NT2/D1 (cell line): ENCODE measurements around the gene GLIS1.

Experiments
- DNase-seq: peaks from one replicate; pipeline ENCODE4 v3.0.0-alpha.2; 2011; ENCODE audit warnings: low read depth, low spot score
- H3K27me3 ChIP-seq: 2 replicates; pipeline ENCODE4 v1.6.0; 2011; ENCODE audit warnings: mild to moderate bottlenecking; ENCODE audit not compliant: insufficient read length, insufficient read depth
- H3K36me3 ChIP-seq: 2 replicates; pipeline ENCODE4 v1.6.1; 2011; ENCODE audit warnings: mild to moderate bottlenecking, low read length, mixed read lengths; ENCODE audit not compliant: insufficient read depth, insufficient read length
- H3K4me1 ChIP-seq: 2 replicates; pipeline ENCODE4 v1.5.1; 2011; ENCODE audit not compliant: insufficient read depth, insufficient read length
- H3K4me3 ChIP-seq: 2 replicates; pipeline ENCODE4 v1.5.1; 2011; ENCODE audit warnings: low read depth; ENCODE audit not compliant: insufficient read length
- H3K9ac ChIP-seq: 2 replicates; pipeline ENCODE4 v1.6.0; 2011; ENCODE audit warnings: low read depth; ENCODE audit not compliant: insufficient read length
- H3K9me3 ChIP-seq: 2 replicates; pipeline ENCODE4 v1.5.1; 2011; ENCODE audit warnings: mild to moderate bottlenecking, low read length; ENCODE audit not compliant: insufficient read depth
- SUZ12 ChIP-seq: IDR thresholded peaks from 2 replicates; pipeline ENCODE4 v1.6.1; 2011; ENCODE audit not compliant: insufficient read length, insufficient read depth; ENCODE audit errors: extremely low read depth
- YY1 ChIP-seq: IDR thresholded peaks from 2 replicates; pipeline ENCODE4 v1.6.1; 2011; ENCODE audit not compliant: insufficient read length, insufficient read depth
- ZNF274 ChIP-seq: IDR thresholded peaks from 2 replicates; pipeline ENCODE4 v1.6.1; 2011; ENCODE audit warnings: mild to moderate bottlenecking, low read depth, low read length

Gene GLIS1

GRCh38 chr1:53705446-53706096 lies 33.4 kb downstream of the GLIS1 start:
- Histone ChIP-seq H3K4me3 (no peak overlapping the region), H3K9me3 (no peaks in the 10 kb centered on the region), H3K36me3 (no peaks in the 10 kb centered on the region), H3K27me3 (no peaks in the 10 kb centered on the region), H3K9ac (no peak overlapping the region), H3K4me1 (peaks cover 32% of the 10 kb centered on the region)
- TF ChIP-seq YY1 (no peak), ZNF274 (no peak), SUZ12 (no peak)
- no peak for DNase-seq

- Histone ChIP-seq H3K4me1 (peaks cover 32% of the 10 kb centered on the region), H3K9ac (no peak overlapping the region), H3K4me3 (no peak overlapping the region), H3K36me3 (no peaks in the 10 kb centered on the region), H3K9me3 (no peaks in the 10 kb centered on the region), H3K27me3 (no peaks in the 10 kb centered on the region)
- no peak for DNase-seq
- TF ChIP-seq ZNF274 (no peak), SUZ12 (no peak), YY1 (no peak)
Measured at GRCh38 chr1:53704804-53705445, 34.0 kb downstream of the GLIS1 start.

- H3K4me3 ChIP-seq: no peak overlapping the region
- no peak for DNase-seq
- TF ChIP-seq ZNF274 (no peak), SUZ12 (no peak), YY1 (no peak)
- H3K4me1 ChIP-seq: peaks cover 32% of the 10 kb centered on the region
- H3K9me3 ChIP-seq: no peaks in the 10 kb centered on the region
- no peaks in the 10 kb centered on the region for H3K27me3 ChIP-seq
- H3K36me3 ChIP-seq: no peaks in the 10 kb centered on the region
- H3K9ac ChIP-seq: no peak overlapping the region
Measured at GRCh38 chr1:53704304-53704703, 34.7 kb downstream of the GLIS1 start.

- TF ChIP-seq ZNF274 (no peak), YY1 (no peak), SUZ12 (no peak)
- no peaks in the 10 kb centered on the region for H3K27me3 ChIP-seq
- H3K9ac ChIP-seq: no peak overlapping the region
Measured at GRCh38 chr1:53703174-53703573, 35.8 kb downstream of the GLIS1 start.

GRCh38 chr1:53702341-53702740 lies 36.6 kb downstream of the GLIS1 start:
- no peak for DNase-seq
- Histone ChIP-seq H3K36me3 (no peaks in the 10 kb centered on the region), H3K9ac (no peak overlapping the region), H3K27me3 (no peaks in the 10 kb centered on the region), H3K4me3 (no peak overlapping the region), H3K4me1 (peaks cover 32% of the 10 kb centered on the region), H3K9me3 (no peaks in the 10 kb centered on the region)
- TF ChIP-seq YY1: no peak
- no peak for TF ChIP-seq ZNF274
- TF ChIP-seq SUZ12: no peak

More at GRCh38 chr1:53703174-53703573, 35.8 kb downstream of the GLIS1 start:
- DNase-seq: no peak
- Histone ChIP-seq H3K4me3 (no peak overlapping the region), H3K9me3 (no peaks in the 10 kb centered on the region), H3K36me3 (no peaks in the 10 kb centered on the region), H3K4me1 (peaks cover 32% of the 10 kb centered on the region)

GRCh38 chr1:53700776-53701175 lies 38.2 kb downstream of the GLIS1 start:
- no peak for DNase-seq
- Histone ChIP-seq H3K4me1 (peaks cover 26% of the 10 kb centered on the region), H3K36me3 (no peaks in the 10 kb centered on the region), H3K9ac (no peak overlapping the region), H3K27me3 (no peaks in the 10 kb centered on the region), H3K9me3 (no peaks in the 10 kb centered on the region), H3K4me3 (no peak overlapping the region)
- TF ChIP-seq ZNF274 (no peak), YY1 (no peak), SUZ12 (no peak)

- peaks cover 28% of the 10 kb centered on the region for H3K4me1 ChIP-seq
- DNase-seq: no peak
- no peak for TF ChIP-seq SUZ12
- no peak for TF ChIP-seq YY1
- TF ChIP-seq ZNF274: no peak
- no peaks in the 10 kb centered on the region for H3K27me3 ChIP-seq
- H3K4me3 ChIP-seq: no peak overlapping the region
- no peak overlapping the region for H3K9ac ChIP-seq
- no peaks in the 10 kb centered on the region for H3K36me3 ChIP-seq
- H3K9me3 ChIP-seq: no peaks in the 10 kb centered on the region
Measured at GRCh38 chr1:53699981-53700380, 39.0 kb downstream of the GLIS1 start.
